ENCODE results near the gene RIBC2. TPM values are rescaled to one million over a fixed set of nuclear protein-coding genes. Genes with fewer than 3 reads are reported as not detected.

Gene RIBC2
- total and polyA plus RNA-seq, 9 of the 15 experiments (the other 6 are each of a cell fraction or from before 2014, with no cell fraction given) = not detected

DNA sequence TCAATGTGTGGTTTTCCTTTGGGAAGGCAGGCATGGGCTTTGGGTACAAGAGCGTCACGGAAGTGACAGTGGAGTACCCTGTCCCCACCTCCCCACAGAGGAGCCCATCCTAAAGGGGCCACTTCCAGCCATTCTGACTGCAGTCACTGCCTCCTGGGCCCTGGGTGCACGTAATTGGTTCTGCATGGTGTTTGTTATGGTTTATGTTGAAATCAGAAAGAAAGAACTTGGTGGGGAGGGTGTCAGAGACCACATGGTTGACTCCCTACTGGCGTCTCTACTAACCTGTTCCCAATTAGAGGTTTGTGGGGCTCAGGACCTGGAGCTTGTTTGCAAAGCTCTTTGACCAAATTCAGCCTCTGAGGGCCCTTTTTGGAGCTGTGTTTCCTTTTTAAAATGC is 40.8 kb downstream of the RIBC2 start:
- intact Hi-C loops (cut with micrococcal nuclease) (no loop called here), in situ Hi-C loops (cut with MboI) (loop anchor here (10.0 kb wide), 1 partner anchor 349 kb away; no protein-coding TSS in a partner anchor)
- no peak overlapping the region for H3K4me2 ChIP-seq (ENCODE audit: insufficient read depth, low read length)
- H3K36me3 ChIP-seq (ENCODE audit: control insufficient read depth, insufficient read depth, low read length) = no peaks in the 10 kb centered on the region
- POLR2A ChIA-PET = no interaction called here
- H3K27ac ChIP-seq (ENCODE audit: extremely low read depth, low read depth, low read length) = no peak overlapping the region
- BruUV-seq (replicated peaks) = no TSS peak
- FAIRE-seq (no peak), DNase-seq (ENCODE audit: extremely low read depth in 1 of 4, low spot score in 3 of 4) (no peak), ATAC-seq (no peak)
- peaks cover 4 to 40% of the 10 kb centered on the region in 2 experiments; a peak in 3 of 5 replicates for H3K27me3 ChIP-seq (ENCODE audit: control insufficient read depth in 2 of 2, insufficient read depth in 2 of 2, low read length in 2 of 2)
- CTCF ChIA-PET (ENCODE audit: low intra/inter-chr PET ratio) = no interaction called here
- H4K20me1 ChIP-seq (replicated peaks; ENCODE audit: control insufficient read depth, insufficient read depth, low read length) = no peaks in the 10 kb centered on the region
- no peak overlapping the region for H2AFZ ChIP-seq (ENCODE audit: low read depth, low read length)
- no peaks in the 10 kb centered on the region for H3K9me1 ChIP-seq (ENCODE audit: control insufficient read depth, insufficient read depth, low read length)
- H3K9me3 ChIP-seq (replicated peaks; ENCODE audit: control insufficient read depth, insufficient read depth, low read depth, low read length) = no peaks in the 10 kb centered on the region
- H3K4me1 ChIP-seq (replicated peaks in 1 of 2; ENCODE audit: control insufficient read depth in 2 of 2, insufficient read depth in 2 of 2, low read length in 2 of 2) = no peaks in the 10 kb centered on the region
- no peak overlapping the region for H3K9ac ChIP-seq (ENCODE audit: insufficient read depth in 1 of 2, low read depth in 2 of 2, low read length in 2 of 2)
- TF ChIP-seq MED1 (CRISPR knock-in tag; IDR thresholded peaks at IDR 0.05; ENCODE audit: borderline replicate concordance) (no peak), ZNF589 (CRISPR knock-in tag; IDR thresholded peaks at IDR 0.05; ENCODE audit: low read depth) (no peak), ZNF551 (CRISPR knock-in tag; IDR thresholded peaks at IDR 0.05) (no peak), SPI1 (IDR thresholded peaks at IDR 0.05; ENCODE audit: borderline replicate concordance, low read depth, low read length) (no peak), HSF4 (CRISPR knock-in tag; IDR thresholded peaks at IDR 0.05; ENCODE audit: borderline replicate concordance) (no peak), CHD1 (IDR thresholded peaks at IDR 0.05; ENCODE audit: low read length) (no peak)
- TF ChIP-seq, protein P1, sequence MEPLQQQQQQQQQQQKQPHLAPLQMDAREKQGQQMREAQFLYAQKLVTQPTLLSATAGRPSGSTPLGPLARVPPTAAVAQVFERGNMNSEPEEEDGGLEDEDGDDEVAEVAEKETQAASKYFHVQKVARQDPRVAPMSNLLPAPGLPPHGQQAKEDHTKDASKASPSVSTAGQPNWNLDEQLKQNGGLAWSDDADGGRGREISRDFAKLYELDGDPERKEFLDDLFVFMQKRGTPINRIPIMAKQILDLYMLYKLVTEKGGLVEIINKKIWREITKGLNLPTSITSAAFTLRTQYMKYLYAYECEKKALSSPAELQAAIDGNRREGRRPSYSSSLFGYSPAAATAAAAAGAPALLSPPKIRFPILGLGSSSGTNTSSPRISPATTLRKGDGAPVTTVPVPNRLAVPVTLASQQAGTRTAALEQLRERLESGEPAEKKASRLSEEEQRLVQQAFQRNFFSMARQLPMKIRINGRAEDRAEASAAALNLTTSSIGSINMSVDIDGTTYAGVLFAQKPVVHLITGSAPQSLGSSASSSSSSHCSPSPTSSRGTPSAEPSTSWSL (CRISPR knock-in tag; IDR thresholded peaks at IDR 0.05; ENCODE audit: borderline replicate concordance) = no peak
- no peak overlapping the region for H3K4me3 ChIP-seq
- 0% methylated on average over 4 of the region's 4 CpGs for WGBS (ENCODE audit: insufficient coverage, low coverage, missing lambda C conversion rate)
- H3K79me2 ChIP-seq (ENCODE audit: control insufficient read depth, insufficient read depth, low read length) = no peaks in the 10 kb centered on the region
